GM18867 (cell line): ENCODE measurements around the gene GKN1.

Experiments
- ATAC-seq: cut with Tn5 transposase; IDR thresholded peaks from one replicate; pipeline ENCODE4 v1.9.1; 2021; ENCODE audit warnings: mild to moderate bottlenecking, moderate library complexity; ENCODE audit not compliant: unreplicated experiment

GKN1 gene

DNA sequence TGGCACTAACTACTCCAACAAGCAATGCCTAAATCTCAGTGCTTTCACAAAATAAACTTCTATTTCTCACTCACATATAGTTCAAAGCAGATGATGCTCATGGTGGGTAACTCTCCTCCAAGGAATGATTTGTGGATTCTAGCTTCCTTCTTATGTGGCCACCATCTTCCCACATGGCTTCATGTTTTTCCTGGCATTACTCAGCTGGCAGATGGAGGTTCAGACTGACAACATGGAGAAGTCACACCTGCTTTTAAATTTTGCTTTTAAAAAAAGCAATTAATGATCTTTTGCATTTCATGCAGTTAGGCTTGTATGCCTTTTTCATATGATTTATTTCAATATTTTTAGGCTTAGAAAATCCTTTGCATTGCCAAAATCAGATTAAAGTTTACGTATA lies 15.4 kb upstream of the GKN1 start:
- no peak for ATAC-seq

DNA sequence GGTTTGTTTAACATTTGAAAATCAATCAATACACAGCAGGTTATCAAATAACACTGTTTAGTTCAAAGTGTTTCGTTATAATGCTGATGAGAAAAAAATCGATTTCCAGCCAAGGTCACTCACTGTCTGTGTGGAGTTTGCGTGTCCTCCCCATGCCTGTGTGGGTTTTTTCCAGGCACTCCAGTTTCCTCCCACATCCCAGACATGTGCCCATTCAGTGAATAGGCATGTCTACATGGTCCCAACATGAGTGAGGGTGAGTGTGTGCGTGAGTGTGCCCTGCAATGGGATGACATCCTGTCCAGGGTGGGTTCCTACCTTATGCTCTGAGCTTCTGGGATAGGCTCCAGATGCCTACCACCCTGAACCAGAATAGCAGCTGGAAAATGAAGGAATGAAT lies 13.1 kb upstream of the GKN1 start:
- ATAC-seq, result no peak

DNA sequence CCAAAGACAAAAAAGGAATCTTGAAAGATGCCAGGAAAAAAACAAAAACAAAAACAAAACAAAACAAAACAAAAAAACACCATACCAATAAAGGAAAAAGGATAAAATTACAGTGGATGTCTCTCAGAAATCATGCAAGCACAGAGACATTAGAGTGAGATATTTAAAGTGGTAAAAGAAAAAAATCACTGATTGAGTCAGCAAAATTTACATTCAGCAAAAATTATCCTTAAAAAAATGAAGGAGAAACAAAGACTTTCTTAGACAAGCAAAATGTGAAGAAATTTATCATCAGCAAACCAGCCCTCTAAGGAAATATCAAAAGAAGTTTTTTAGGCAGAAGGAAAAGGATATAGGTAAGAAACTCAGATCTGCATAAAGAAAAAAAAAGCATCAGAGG lies 10.2 kb upstream of the GKN1 start:
- ATAC-seq, result no peak

DNA sequence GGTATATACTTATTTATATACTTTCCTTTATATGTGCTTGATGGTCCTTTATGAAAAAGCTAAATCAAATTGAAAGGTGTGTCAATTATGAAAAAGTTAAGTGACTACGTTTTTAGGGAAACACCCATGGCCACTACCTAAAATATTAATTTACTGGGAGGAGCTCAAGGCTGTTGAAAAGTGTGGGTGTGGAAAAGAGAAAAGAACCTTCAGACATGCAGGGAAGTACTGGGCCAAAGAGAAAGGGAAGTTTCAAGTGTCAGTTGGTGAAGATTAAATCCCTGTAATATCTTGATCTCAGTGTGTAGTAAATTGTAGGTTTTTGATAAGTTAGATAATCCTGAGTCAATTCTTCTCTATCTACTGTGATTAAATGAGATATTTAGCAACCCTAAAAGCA lies 6.2 kb upstream of the GKN1 start:
- no peak for ATAC-seq

DNA sequence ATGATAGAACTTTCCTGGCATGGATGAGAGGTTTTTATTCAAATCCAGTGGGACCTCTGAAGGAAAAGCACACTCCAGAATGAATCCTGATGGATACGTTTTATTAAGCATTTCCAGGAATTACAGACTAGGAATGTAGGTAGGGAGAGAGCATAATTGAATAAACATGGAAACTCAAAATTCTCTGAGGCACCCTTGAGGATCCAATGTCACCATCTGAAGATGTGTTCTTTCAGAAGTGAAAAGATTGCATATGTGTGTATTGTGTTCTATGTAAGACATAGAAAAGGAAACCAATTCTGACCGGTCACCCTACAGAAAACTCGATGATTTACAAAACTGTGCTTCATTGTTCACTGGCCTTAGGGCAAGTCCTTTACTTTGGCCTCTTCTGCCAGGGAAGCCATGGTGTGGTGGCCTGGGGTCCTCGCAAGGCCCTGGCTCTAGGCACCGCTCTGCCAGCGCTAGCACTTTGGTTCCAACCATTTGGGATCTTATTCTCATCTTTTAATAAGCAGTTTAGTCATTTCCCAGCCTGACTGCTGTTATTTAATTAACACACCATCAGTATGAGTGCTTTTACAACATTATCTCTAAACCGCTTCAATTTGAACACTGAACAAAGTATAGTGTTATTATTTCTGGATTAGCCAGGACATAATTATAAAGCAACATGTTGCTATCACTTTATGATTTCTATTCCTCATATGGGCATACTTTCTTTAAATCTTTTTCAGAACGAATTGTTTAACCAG lies 4.5 kb upstream of the GKN1 start:
- ATAC-seq, result no peak

DNA sequence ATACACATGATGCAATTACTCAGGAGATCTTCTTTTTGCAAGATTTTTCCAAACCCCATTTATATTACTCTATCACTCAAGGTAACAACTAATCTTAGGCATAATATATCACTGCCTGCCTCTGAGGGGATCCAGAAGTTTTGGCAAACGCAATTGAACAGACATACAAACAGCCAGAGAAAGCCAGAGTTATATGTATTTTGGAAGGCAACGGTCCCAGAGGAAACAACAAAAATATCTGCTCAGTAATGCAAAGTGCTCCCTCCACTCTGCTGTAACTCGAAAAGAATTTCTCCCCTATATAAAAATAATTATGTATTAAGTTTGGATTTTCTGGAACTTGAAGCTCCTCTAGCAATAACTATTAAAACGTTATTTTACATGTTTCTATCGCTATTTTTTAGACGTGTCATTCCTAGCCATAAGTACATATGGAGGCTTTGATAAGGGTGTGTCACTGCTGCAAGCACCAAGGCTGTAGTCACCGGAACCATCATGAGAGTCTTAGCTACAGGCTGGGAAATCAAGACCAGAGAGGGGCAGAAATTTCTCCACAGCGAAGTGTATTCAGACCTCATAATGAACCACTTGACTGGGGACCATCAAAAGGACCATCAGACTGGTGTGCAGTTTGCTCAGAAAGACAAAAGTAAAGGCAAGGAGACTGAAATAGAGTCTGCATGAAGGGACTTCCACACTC lies 3.7 kb upstream of the GKN1 start:
- ATAC-seq, result no peak

DNA sequence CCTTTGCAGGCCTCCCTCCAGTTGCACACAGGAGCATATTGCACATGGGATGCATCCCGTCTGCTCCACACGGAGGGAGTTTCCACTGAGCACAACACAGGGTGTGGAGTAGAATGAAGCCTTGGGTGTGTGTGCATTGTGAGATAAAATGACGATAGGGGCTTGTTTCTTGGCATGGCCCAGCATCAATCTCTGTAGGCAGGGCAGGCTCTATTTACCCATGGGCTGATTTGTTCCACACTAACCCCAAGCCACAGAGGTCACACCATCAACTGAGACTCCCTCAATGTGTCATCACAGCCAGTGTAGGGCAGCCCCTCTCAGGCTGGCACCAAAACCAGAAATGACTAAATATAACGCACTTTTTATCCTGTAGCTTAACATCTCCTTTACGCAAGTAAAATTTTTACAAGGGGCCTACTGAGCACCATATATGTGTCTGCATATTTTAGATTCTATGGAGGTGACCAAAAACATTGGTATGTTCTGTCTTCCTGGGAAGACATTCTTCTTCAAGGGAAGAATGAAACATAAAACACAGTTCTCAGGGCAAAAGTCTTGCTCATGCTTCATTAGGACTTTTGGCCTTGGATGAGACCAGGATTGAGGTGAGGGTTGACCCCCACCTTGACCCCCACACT lies 2.7 kb upstream of the GKN1 start:
- ATAC-seq, result no peak

DNA sequence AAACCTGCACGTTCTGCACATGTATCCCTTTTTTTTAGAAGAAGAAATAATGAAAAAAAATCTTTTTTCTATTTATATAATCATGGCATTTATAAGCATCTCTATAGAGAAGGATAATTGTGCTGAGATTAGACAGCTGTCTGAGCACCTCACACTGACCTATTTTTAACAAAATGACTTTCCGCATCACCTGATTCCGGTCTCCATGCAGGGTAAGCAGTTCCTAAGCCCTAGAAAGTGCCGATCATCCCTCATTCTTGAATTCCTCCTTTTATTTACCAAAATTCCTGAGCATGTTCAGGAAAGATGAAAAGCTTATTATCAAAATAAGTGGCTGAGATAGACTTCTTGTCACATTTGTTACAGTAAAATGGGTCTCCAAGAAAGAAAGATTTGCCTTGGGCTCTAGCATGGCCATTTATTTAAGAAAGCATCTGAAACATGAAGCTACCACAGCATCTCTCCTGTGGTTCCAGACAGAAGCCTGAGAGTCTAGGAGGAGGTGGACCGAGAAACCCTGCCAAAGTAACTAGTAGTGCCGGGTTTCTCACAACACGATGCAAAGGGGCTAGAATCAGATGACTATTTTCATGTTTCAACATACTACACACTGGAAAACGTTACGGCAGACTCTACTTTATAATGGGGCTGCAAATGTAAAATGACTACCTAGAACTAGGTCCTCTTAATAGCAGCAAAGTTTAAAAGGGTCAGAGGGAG lies 670 bp downstream of the GKN1 start:
- ATAC-seq, result no peak

DNA sequence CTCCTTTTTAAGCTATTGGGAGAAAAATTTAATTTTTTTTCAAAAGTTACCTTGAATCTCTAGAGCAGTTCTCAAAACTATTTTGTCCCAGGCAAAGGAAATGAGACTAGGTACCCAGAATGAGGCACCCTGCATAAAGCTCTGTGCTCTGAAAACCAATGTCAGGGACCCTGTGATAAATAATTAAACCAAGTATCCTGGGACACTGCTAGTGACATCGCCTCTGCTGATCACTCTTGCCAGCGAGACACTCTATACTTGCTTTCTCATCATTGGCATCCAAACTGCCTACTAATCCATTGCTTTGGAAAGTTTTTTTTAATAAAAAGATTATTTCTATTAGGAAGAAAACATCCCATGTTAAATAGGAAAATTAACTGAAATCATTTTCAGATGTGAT lies 1.4 kb downstream of the GKN1 start:
- ATAC-seq, result no peak

DNA sequence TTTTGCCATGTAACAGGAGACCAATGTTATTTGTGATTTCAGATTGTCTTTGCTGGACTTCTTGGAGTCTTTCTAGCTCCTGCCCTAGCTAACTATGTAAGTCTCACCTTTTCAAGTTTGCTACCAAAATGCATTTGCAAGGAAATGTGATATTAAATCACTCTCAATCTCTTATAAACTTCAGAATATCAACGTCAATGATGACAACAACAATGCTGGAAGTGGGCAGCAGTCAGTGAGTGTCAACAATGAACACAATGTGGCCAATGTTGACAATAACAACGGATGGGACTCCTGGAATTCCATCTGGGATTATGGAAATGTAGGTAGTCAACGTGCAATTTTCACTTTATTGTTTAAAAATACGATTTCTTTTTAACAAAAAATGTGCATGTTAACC lies 3.0 kb downstream of the GKN1 start:
- ATAC-seq, result no peak

DNA sequence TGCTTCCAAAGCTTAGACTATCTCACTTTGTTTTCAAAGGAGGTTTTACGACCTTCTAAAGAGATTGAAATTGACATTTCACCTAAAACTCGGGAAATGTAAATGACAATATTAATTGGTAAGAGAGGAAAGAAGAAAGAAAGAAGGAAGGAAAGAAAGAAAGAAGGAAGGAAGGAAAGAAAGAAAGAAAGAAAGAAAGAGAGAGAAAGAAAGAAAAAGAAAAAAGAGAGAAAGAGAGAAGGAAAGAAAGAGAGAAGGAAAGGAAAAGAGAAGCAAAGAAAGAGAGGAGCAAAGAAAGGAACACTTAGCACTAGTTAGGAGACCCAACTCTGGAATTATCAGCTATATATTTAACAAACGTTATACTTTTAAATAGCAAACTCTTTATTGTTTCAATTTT lies 3.7 kb downstream of the GKN1 start:
- ATAC-seq, result no peak

DNA sequence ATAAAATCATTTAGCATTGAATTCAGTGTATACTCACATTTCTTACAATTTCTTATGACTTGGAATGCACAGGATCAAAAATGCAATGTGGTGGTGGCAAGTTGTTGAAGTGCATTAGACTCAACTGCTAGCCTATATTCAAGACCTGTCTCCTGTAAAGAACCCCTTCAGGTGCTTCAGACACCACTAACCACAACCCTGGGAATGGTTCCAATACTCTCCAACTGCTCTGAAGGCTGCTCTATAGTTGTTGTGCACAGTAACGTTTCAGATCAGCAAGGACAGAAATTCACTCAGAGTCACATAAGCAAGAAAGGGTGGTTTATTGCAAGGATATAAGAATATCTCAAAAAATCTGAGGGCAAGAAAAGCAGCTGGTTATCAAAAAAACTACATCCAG lies 6.5 kb downstream of the GKN1 start:
- no peak for ATAC-seq

DNA sequence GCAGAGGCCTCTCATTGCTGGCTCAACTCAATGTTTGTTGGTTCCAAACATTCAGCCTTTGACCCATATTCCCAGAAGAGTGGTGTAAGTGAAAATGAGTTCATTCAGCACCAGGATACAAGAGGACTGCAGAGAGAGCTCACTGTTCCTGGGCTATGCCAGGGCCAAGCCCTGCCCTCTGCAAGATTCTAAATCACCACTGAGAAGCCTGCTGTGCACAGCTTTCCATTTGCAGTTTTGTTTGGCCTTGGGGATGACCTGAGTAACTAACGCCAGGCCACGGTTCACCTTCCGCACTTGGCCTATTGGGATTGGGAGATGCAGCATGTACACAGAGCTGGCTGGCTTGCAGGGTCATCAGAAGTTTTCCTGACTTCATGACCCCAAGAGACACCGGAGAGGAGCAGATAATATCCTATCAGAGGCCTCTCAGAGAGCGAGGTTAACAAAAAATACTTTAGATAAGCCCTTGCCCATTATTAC lies 12.6 kb downstream of the GKN1 start:
- ATAC-seq, result no peak

DNA sequence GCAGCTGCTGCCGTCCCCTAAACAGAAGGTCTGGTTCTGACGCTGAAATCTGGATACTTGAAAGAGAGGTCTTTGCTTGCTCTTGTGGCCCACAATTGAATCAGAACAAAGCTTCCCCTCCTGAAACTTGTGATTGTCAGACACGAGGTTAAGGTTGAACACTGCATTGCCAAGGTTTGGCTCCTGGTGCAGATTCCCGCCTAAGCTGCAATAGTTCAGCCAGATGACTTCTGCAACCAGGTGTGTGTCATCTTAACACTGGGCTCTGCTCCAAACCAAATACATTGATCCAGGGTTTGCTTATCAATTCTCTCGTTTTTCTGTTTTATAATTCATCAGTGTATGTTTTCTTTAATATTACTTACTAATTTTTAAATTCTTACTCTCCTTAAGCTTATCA lies 14.6 kb downstream of the GKN1 start:
- no peak for ATAC-seq

DNA sequence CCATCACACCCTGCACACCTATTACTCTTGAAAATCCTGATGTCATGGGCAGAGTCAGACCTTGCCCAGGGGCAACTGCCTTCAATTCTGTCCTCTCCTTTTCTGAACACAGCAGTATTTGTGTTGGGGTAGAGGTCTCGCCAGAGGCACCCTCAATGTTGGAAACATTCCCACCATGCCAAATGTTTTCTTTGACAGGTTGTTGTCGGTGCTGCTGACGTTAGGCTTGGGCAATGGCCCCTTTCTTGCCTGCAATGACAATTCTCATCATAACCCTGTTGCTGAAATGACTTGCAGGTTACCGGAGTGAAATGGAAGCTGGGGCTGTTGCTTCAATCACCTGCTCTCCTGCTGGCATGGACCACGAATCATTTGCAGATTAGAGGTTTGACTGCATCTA lies 17.9 kb downstream of the GKN1 start:
- no peak for ATAC-seq

DNA sequence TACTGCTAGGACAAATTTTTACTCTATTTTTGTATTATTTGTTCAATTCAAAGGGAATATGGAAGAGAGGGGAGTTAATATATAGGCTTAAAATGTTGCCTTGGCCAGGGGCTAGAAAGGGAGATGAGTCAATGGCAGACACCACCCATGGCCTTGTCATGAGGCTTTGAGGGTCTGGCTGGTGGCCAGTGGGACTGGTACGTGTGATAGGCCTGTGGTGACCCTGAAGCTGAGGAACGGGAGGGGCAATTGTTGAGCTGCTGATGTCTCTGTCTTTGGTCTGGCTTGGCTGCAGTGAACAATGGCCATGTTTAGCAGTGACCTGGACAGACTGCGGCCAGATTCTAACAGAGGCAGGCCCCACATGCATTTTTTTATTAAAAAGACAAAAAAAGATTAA lies 18.5 kb downstream of the GKN1 start:
- no peak for ATAC-seq

DNA sequence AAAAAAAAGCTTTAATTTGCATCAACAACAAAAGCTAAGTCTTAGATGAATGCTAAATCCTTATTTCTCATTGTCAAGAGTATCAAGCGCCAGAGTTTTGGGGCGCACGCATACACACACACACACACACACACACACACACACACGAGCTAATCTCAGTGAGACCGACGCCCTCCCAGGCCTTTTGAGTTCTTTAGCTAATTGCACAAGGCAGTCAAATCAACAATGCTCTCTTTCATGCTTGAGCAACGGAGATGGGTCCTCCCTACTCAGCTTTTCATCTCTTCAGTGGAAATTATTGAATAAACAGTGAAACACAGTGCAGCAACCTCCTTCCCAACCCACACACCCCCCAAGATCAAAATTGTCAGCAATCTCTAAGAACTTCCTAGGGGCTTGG lies 19.2 kb downstream of the GKN1 start:
- ATAC-seq, result no peak

DNA sequence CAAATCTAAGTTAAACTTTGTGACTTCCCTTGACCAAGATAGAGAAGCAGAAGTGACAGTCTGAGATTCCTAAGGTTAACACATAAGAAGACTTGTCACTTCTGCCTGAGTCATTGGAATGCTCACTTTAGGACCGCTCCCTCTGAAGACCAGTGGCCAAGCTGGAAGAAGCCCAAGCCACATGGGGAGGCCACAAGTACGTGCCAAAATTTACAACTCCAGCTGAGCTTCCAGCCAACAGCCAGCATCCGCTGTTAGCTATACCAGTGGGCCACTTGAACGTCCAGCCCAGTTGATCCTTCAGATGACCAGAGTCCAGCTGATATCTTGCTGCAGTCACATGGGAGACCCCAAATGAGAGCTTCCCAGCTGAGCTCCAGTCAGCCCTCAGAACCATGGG lies 20.4 kb downstream of the GKN1 start:
- ATAC-seq, result no peak

DNA sequence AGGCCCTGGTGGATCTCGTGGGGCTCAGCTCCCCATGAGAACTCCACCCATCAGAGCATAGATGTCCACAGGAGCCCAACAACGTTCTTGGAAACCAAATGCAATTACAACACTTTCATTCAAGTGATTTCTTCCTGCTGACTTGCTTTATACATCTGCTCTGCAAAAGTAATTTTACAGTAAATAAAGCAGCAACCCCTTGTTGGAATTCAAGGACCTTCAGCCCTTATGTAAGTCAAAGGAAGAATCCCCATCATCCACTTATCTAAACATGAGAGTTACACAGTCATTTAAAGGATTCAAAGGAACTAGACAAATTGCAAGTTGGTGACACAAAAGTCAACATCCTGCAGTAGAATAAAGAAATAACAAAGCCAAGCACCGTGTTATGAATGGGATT lies 21.5 kb downstream of the GKN1 start:
- no peak for ATAC-seq

DNA sequence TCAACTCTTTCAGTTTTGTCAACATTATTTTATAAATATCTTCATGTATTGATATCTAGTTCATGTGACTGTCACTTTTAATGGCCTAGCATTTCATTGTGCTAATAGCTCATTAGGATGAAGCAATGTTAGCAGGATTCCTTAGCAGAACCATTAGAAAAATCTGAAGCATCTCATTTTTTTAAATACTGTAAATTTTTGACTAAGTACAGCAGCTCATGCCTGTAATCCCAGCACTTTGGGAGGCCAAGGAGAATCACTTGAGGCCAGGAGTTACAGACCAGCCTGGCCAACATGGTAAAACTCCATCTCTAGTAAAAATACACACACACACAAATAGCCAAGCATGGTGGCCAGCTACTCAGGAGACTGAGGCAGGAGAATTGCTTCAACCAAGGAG lies 23.0 kb downstream of the GKN1 start:
- ATAC-seq, result no peak

DNA sequence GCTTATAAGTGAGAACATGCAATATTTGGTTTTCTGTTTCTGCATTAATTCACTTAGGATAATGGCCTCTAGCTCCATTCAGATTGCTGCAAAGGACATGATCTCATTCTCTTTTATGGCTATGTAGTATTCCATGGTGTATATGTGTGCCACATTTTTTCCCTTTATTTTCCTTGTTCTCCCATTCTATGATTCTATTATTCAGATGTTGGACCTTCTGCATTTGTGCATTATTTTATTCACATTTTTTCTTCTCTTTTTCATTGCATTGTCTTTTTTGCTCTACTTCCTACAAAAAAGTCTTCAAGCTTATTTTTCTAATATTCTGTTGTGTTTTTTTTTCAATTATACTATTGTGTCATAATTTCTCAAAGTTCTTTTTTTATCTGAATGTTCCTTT lies 27.4 kb downstream of the GKN1 start:
- no peak for ATAC-seq

DNA sequence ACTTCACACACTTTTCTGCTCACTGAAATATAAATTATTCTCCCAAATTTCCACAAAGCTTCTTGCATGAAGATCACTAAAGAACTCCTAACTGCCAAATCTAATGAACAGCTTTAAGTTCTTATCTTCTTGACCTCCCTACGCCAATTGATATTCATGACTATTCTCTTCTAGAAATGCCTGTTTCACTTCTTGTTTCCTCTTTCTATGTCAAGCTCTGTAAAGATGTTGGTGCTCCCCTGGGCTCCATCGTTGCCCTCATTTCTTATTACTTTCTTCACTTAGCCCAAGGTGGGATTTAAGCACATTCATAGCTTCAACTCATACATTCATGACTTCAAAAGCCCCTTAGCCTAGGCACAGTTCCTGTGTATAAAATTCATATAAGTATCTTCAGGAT lies 29.3 kb downstream of the GKN1 start:
- no peak for ATAC-seq
